Naive thymus-derived CD4-positive, alpha-beta T cell (primary cell): ENCODE results near the gene OTOP2. TPM values are rescaled to one million over a fixed set of nuclear protein-coding genes. Genes with fewer than 3 reads are reported as not detected.

ENCODE experiments used
- ATAC-seq: fragments of 150-1000 bp; cut with Tn5 transposase; 2 replicates; pipeline ENCODE4 v1.10.0; 2021; ENCODE audit warnings: mild to moderate bottlenecking, moderate library complexity
- CTCF ChIA-PET: fragments of 350-600 bp; sonication (Branson Sonifier 250); formaldehyde crosslinking; loops from one replicate; lab custom pipeline; 2021; ENCODE audit warnings: antibody characterized with exemption; lab: Charles Lee
- POLR2A ChIA-PET: fragments of 350-600 bp; sonication (Branson Sonifier 250); formaldehyde crosslinking; loops from one replicate; lab custom pipeline; 2021; ENCODE audit warnings: antibody characterized with exemption, inconsistent platforms; lab: Charles Lee
- DNase-seq, 9 donors: peaks; one replicate each; pipeline versions ENCODE4 v3.0.0 to v3.0.0-alpha.2; 2020 to 2022; ENCODE audit warnings: mixed read lengths in 1 of 9
- H3K27ac ChIP-seq: one replicate; pipeline ENCODE4 v1.7.0; 2013; ENCODE audit warnings: mild to moderate bottlenecking, low read depth, low read length, moderate library complexity
- H3K27me3 ChIP-seq, 2 donors: one replicate each; pipeline ENCODE4 v1.7.0; 2013; ENCODE audit warnings: low read length in 2 of 2, mild to moderate bottlenecking in 2 of 2, moderate library complexity in 2 of 2; ENCODE audit not compliant: control insufficient read depth in 2 of 2, insufficient read depth in 2 of 2
- H3K36me3 ChIP-seq, 3 experiments: 1 replicate in 2 of 3; 2 replicates in 1 of 3; pipeline ENCODE4 v1.7.0; 2013; ENCODE audit warnings: low read length in 3 of 3, mild to moderate bottlenecking in 3 of 3, moderate library complexity in 1 of 3; ENCODE audit not compliant: insufficient read depth in 3 of 3, control insufficient read depth in 2 of 3
- H3K4me1 ChIP-seq, 2 donors: one replicate each; pipeline ENCODE4 v1.7.0; 2013; ENCODE audit warnings: low read length in 2 of 2, mild to moderate bottlenecking in 2 of 2, moderate library complexity in 1 of 2; ENCODE audit not compliant: control insufficient read depth in 2 of 2, insufficient read depth in 2 of 2
- H3K4me3 ChIP-seq: 2 replicates; pipeline ENCODE4 v1.7.0; 2013; ENCODE audit warnings: mild to moderate bottlenecking, low read length
- H3K9me3 ChIP-seq, 3 experiments: 1 replicate in 2 of 3; 2 replicates in 1 of 3; pipeline ENCODE4 v1.7.0; 2013; ENCODE audit warnings: low read length in 3 of 3; ENCODE audit not compliant: control insufficient read depth in 2 of 3
- H3K27ac Mint-ChIP-seq, 9 donors: one replicate each; pipeline ENCODE4 v1.8.0; 2020 to 2022; ENCODE audit warnings: mixed read lengths in 9 of 9, mild to moderate bottlenecking in 8 of 9, moderate library complexity in 5 of 9, inconsistent platforms in 2 of 9
- H3K27me3 Mint-ChIP-seq, 5 donors: one replicate each; pipeline ENCODE4 v1.8.0; 2021 to 2022; ENCODE audit warnings: mixed read lengths in 5 of 5, mild to moderate bottlenecking in 1 of 5
- H3K36me3 Mint-ChIP-seq, 5 donors: one replicate each; pipeline ENCODE4 v1.8.0; 2020 to 2022; ENCODE audit warnings: mixed read lengths in 5 of 5, mild to moderate bottlenecking in 3 of 5, inconsistent platforms in 1 of 5
- H3K4me1 Mint-ChIP-seq, 7 donors: one replicate each; pipeline ENCODE4 v1.8.0; 2020 to 2022; ENCODE audit warnings: mixed read lengths in 7 of 7, mild to moderate bottlenecking in 3 of 7, inconsistent platforms in 1 of 7
- H3K4me3 Mint-ChIP-seq, 10 donors: one replicate each; pipeline ENCODE4 v1.8.0; 2020 to 2022; ENCODE audit warnings: mild to moderate bottlenecking in 10 of 10, mixed read lengths in 10 of 10, moderate library complexity in 6 of 10, inconsistent platforms in 2 of 10
- H3K9me3 Mint-ChIP-seq, 11 donors: one replicate each; pipeline ENCODE4 v1.8.0; 2020 to 2022; ENCODE audit warnings: mixed read lengths in 11 of 11, mild to moderate bottlenecking in 4 of 11, inconsistent platforms in 1 of 11, moderate library complexity in 1 of 11
- intact Hi-C, 2 donors: fragments of 100-400 bp; cut with micrococcal nuclease; formaldehyde crosslinking; loops; one replicate each; pipeline ENCODE4 v1.15.1; 2023
- polyA plus RNA-seq, 2 donors: library from polyadenylated mRNA; unstranded; fragments of 300-500 nt; fragmentation: Illumina TruSeq; gene quantifications; one replicate each; pipeline ENCODE4 v1.2.3, GENCODE V29; 2021
- total RNA-seq, 6 experiments: library from RNA in 5 of 6; stranded (reverse) in 5 of 6; gene quantifications; 1 replicate in 5 of 6; 2 replicates in 1 of 6; pipeline ENCODE4 v1.2.3 and lab custom pipeline; 2021 to 2026

Gene OTOP2
- total and polyA plus RNA-seq, 7 experiments from 2014 or later = not detected

DNA sequence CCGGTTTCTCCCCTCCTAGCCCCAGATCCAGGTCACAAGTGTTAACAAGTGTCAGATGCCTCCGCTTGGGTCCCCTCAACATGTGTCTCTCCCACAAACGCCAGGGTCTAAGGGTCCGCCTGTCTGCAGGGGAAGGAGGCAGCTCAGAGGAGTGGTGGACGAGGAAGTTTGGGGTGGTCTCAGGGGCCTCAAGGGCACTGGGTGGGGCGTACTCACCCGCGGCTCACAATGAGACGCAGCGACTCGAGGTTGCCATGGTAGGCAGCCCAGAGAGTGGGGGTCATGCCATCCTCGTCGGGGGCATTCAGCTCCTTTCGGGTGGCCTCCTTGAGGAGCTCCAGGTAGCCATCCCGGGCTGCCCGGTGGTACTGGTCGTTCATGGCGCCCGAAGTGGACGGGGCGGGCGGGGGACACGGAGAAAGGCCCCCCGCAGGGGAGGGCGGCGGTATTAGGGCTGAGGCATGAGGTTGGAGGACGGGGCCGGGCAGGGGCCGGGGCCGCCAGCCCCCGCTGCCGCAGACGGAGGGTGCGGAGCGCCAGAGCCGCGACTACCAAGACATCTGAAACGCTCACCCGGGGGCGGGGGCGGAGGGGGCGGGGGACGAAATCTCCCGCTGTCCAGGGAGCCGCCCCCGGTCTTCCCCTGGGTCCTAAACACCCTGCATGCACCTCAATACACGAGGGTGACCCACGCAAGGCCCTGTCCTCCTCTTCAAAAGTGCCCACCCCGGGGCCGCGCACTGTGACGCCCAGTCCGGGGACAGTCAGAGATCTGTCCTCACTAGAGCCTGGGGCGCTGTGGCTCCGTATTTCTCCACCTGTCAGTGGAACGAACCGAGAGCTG lies 1.2 kb upstream of the OTOP2 start, which contains the start of gene USH1G:
USH1G (minus strand) TSS at position 562 of the 844 bp plus-strand sequence; CDS start at position 380, 182 bp downstream.
- Mint-ChIP-seq H3K27me3 (peaks cover 31 to 67% (median 40%) of the 10 kb centered on the region in 5 donors), H3K4me1 (peaks cover 2 to 21% (median 6%) of the 10 kb centered on the region in 7 donors), H3K9me3 (no peaks in the 10 kb centered on the region), H3K4me3 (peak within 1 kb of the TSS; percentile 23 to 76 (median 62)), H3K27ac (peak within 1 kb of the TSS in 1 of 9 donors; percentile 48), H3K36me3 (peaks cover 0 to 3% (median 0%) of the 10 kb centered on the region in 5 donors)
- intact Hi-C loops = loop anchor here (1.0 kb wide), 1 partner anchor 35 kb away; no protein-coding TSS in a partner anchor
- Histone ChIP-seq H3K4me1 (peaks cover 3 to 12% of the 10 kb centered on the region in 2 donors), H3K27me3 (peaks cover 0 to 11% of the 10 kb centered on the region in 2 donors), H3K36me3 (no peaks in the 10 kb centered on the region), H3K4me3 (no peak within 1 kb of the TSS), H3K27ac (no peak within 1 kb of the TSS), H3K9me3 (no peaks in the 10 kb centered on the region)
- POLR2A ChIA-PET = no interaction called here
- DNase-seq (peak in 1 of 9 donors; percentile 6), ATAC-seq (peak; percentile 39)
- CTCF ChIA-PET = interaction anchor here (1.1 to 1.7 kb wide), 2 partner anchors 35 to 279 kb away, joined by 3 to 11 read pairs; no protein-coding TSS in a partner anchor

DNA sequence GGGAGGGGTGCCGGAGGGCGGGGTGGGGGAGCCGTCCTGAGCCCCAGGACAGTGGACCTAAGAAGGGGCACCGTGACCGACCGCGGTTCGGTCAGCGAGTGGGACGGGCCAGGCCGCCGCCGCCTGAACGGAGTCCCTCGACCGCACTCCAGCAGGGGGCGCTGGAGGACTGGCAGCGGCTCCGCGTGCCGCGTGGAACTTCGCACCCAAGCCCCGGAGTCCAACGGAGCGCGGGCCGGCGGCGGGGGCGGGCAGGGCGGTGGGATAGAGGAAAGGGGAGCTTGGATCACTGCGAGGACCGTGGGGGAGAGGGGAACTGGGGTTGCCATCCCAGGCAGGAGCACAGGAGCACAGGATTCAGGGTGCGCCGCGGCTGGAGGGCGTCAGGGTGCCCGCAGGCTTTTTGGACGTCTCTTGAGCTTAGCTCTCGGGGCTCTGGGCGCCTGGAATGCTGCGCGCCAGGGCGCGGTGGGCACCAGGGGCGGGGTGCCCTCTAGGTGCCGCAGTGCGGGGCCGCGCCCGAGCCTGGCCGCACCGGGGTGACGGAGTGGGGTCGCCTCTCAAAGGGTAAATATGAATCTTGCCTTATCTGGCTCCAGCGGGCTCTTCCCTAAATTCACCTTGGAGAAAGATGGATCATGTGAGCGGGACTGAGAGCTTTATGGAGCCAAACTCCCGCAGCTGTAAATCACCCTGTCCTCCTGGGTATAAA lies 379 bp upstream of the OTOP2 start:
- Mint-ChIP-seq H3K27me3 (peaks cover 34 to 74% (median 39%) of the 10 kb centered on the region in 5 donors), H3K36me3 (peaks cover 0 to 3% (median 0%) of the 10 kb centered on the region in 5 donors), H3K27ac (peak overlapping the region in 1 of 9 donors; percentile 48), H3K4me3 (peak overlapping the region; percentile 23 to 76 (median 62)), H3K4me1 (peaks cover 2 to 21% (median 6%) of the 10 kb centered on the region in 7 donors), H3K9me3 (peaks cover 0 to 2% (median 0%) of the 10 kb centered on the region in 11 donors)
- DNase-seq (peak; percentile 50 to 85 (median 70)), ATAC-seq (peak; percentile 85)
- intact Hi-C loops = loop anchor here (1.0 kb wide), 1 partner anchor 35 kb away; no protein-coding TSS in a partner anchor
- H3K4me1 ChIP-seq = peaks cover 3 to 12% of the 10 kb centered on the region in 2 donors
- no peaks in the 10 kb centered on the region for H3K9me3 ChIP-seq
- peaks cover 0 to 11% of the 10 kb centered on the region in 2 donors for H3K27me3 ChIP-seq
- H3K36me3 ChIP-seq = no peaks in the 10 kb centered on the region
- H3K27ac ChIP-seq = no peak overlapping the region
- H3K4me3 ChIP-seq = no peak overlapping the region
- ChIA-PET CTCF (interaction anchor here (0.5 to 2.5 kb wide), 7 partner anchors 9 to 278 kb away, joined by 3 to 11 read pairs (median 3); partner anchors contain the start of gene MRPL58), POLR2A (no interaction called here)

GRCh38 chr17:74925242-74925641 lies 1.2 kb downstream of the OTOP2 start:
- H3K36me3 Mint-ChIP-seq = peaks cover 0 to 3% (median 0%) of the 10 kb centered on the region in 5 donors
- CTCF ChIA-PET = interaction anchor here (0.5 to 2.5 kb wide), 2 partner anchors 36 to 349 kb away, joined by 3 to 8 read pairs; no protein-coding TSS in a partner anchor

DNA sequence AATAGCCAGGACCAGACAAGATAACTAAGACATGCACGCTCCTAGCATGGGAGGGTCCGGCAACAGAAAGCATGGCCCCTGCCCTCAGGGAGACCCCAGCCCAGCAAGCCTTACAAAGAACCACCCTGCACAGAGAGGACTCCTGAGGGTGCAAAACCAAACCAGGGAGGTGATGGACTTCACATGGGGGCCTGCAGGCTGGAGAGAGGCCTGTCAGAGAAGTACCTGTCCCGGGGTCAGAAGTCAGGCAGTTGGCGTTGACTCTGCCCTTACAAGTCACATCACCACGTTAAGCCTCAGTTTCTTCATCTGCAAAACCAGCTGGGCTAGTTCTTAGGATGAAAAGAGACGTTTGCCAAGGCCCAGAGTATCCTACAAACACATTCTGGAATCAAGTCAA lies 4.7 kb downstream of the OTOP2 start:
- H3K4me1 ChIP-seq = peaks cover 3 to 8% of the 10 kb centered on the region in 2 donors
- H3K36me3 ChIP-seq = no peaks in the 10 kb centered on the region
- H3K4me3 Mint-ChIP-seq = no peak overlapping the region
- DNase-seq = no peak
- peaks cover 0 to 11% (median 6%) of the 10 kb centered on the region in 7 donors for H3K4me1 Mint-ChIP-seq
- no peak for ATAC-seq
- no peak overlapping the region for H3K27ac Mint-ChIP-seq
- peaks cover 63 to 86% (median 72%) of the 10 kb centered on the region in 5 donors for H3K27me3 Mint-ChIP-seq
- H3K9me3 ChIP-seq = no peaks in the 10 kb centered on the region
- peaks cover 0 to 4% (median 0%) of the 10 kb centered on the region in 5 donors for H3K36me3 Mint-ChIP-seq
- no peak overlapping the region for H3K4me3 ChIP-seq
- ChIA-PET CTCF (interaction anchor here (0.7 kb wide), 1 partner anchor 17 kb away, joined by 3 read pairs; no protein-coding TSS in a partner anchor), POLR2A (interaction anchor here (0.7 kb wide), 1 partner anchor 23 kb away, joined by 3 read pairs; no protein-coding TSS in a partner anchor)
- H3K27me3 ChIP-seq = peaks cover 0 to 5% of the 10 kb centered on the region in 2 donors
- no peak overlapping the region for H3K27ac ChIP-seq
- H3K9me3 Mint-ChIP-seq = peaks cover 0 to 2% (median 0%) of the 10 kb centered on the region in 11 donors
- intact Hi-C loops = no loop called here

More at GRCh38 chr17:74925242-74925641, 1.2 kb downstream of the OTOP2 start:
- Histone ChIP-seq H3K4me3 (no peak overlapping the region), H3K4me1 (peaks cover 3 to 12% of the 10 kb centered on the region in 2 donors), H3K9me3 (no peaks in the 10 kb centered on the region), H3K36me3 (no peaks in the 10 kb centered on the region), H3K27me3 (peaks cover 0 to 11% of the 10 kb centered on the region in 2 donors), H3K27ac (no peak overlapping the region)
- H3K4me1 Mint-ChIP-seq = peaks cover 2 to 21% (median 6%) of the 10 kb centered on the region in 7 donors
- H3K27me3 Mint-ChIP-seq = peaks cover 40 to 77% (median 47%) of the 10 kb centered on the region in 5 donors
- H3K27ac Mint-ChIP-seq = no peak overlapping the region
- POLR2A ChIA-PET = no interaction called here
- DNase-seq = no peak
- intact Hi-C loops = no loop called here
- H3K9me3 Mint-ChIP-seq = peaks cover 0 to 2% (median 0%) of the 10 kb centered on the region in 11 donors
- peak overlapping the region in 4 of 10 donors; percentile 29 to 76 (median 36) for H3K4me3 Mint-ChIP-seq
- ATAC-seq = no peak

DNA sequence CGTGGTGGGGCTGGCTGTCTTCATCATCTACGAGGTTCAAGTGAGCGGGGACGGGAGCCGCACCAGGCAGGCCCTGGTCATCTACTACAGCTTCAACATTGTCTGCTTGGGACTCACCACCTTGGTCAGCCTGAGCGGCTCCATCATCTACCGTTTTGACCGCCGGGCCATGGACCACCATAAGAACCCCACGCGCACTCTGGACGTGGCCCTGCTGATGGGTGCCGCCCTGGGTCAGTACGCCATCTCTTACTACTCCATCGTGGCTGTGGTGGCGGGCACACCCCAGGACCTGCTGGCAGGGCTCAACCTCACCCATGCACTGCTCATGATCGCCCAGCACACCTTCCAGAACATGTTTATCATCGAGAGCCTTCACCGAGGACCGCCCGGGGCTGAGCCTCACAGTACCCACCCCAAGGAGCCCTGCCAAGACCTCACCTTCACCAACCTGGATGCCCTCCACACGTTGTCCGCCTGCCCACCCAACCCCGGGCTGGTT lies 6.5 kb downstream of the OTOP2 start:
- Histone ChIP-seq H3K9me3 (no peaks in the 10 kb centered on the region), H3K27me3 (peaks cover 0 to under 1% of the 10 kb centered on the region in 2 donors), H3K4me3 (no peak overlapping the region), H3K27ac (no peak overlapping the region), H3K36me3 (no peaks in the 10 kb centered on the region), H3K4me1 (no peaks in the 10 kb centered on the region)
- no peaks in the 10 kb centered on the region for H3K4me1 Mint-ChIP-seq
- H3K36me3 Mint-ChIP-seq = peaks cover 0 to 4% (median 0%) of the 10 kb centered on the region in 5 donors
- DNase-seq (no peak), ATAC-seq (no peak)
- no peak overlapping the region for H3K27ac Mint-ChIP-seq
- peaks cover 0 to 2% (median 0%) of the 10 kb centered on the region in 11 donors for H3K9me3 Mint-ChIP-seq
- CTCF ChIA-PET = no interaction called here
- H3K4me3 Mint-ChIP-seq = peak overlapping the region in 1 of 10 donors; percentile 63
- peaks cover 64 to 86% (median 68%) of the 10 kb centered on the region in 5 donors for H3K27me3 Mint-ChIP-seq
- intact Hi-C loops = no loop called here
- POLR2A ChIA-PET = no interaction called here
